HFF-Myc (cell line): ENCODE measurements around the gene VWA3B.

ENCODE experiments used
- DNase-seq: peaks from one replicate; pipeline ENCODE4 v3.0.0-alpha.2; 2011; ENCODE audit warnings: low read depth; ENCODE audit errors: extremely low read depth
- H3K4me3 ChIP-seq: replicated peaks from 2 replicates; pipeline ENCODE4 v1.5.1; 2011; ENCODE audit warnings: low read depth, mild to moderate bottlenecking, control low read depth, low read length
- CTCF ChIP-seq: IDR thresholded peaks from 2 replicates; pipeline ENCODE4 v1.5.1; 2012; ENCODE audit warnings: mild to moderate bottlenecking, low read depth, low read length, control low read depth; ENCODE audit errors: missing control alignments

Gene VWA3B

GRCh38 chr2:98277162-98277859 lies 190.3 kb downstream of the VWA3B start:
- DNase-seq = no peak
- TF ChIP-seq CTCF = no peak
- no peak overlapping the region for H3K4me3 ChIP-seq

GRCh38 chr2:98278074-98278473 lies 191.1 kb downstream of the VWA3B start:
- DNase-seq = no peak
- no peak for TF ChIP-seq CTCF
- no peak overlapping the region for H3K4me3 ChIP-seq

GRCh38 chr2:98280376-98281102 lies 193.6 kb downstream of the VWA3B start:
- TF ChIP-seq CTCF = no peak
- no peak overlapping the region for H3K4me3 ChIP-seq
- DNase-seq = no peak

- no peak overlapping the region for H3K4me3 ChIP-seq
- no peak for DNase-seq
- TF ChIP-seq CTCF = no peak
Observed at GRCh38 chr2:98281607-98282006, 194.6 kb downstream of the VWA3B start.

GRCh38 chr2:98282109-98282508 lies 195.1 kb downstream of the VWA3B start:
- DNase-seq = no peak
- no peak for TF ChIP-seq CTCF
- no peak overlapping the region for H3K4me3 ChIP-seq

- TF ChIP-seq CTCF = no peak
- no peak for DNase-seq
- no peak overlapping the region for H3K4me3 ChIP-seq
Observed at GRCh38 chr2:98293030-98293429, 206.1 kb downstream of the VWA3B start.
